Pancreas (tissue), 10 donors: Measurements from ENCODE around the gene RHBDD1. TPM values are rescaled to one million over a fixed set of nuclear protein-coding genes. Genes with fewer than 3 reads are reported as not detected.
A peak's percentile ranks its signal among the peaks of the same experiment; 100 is the strongest.

ENCODE experiments used
- ATAC-seq, 4 donors: fragments of 200-7000 bp; cut with Tn5 transposase; one replicate each; pipeline versions ENCODE4 v1.8.0 to v1.9.1; 2020; ENCODE audit warnings: mild to moderate bottlenecking in 4 of 4, moderate library complexity in 4 of 4
- DNase-seq, 6 donors: peaks; one replicate each; pipeline ENCODE4 v3.0.0-alpha.2; 2020
- FAIRE-seq: peaks from 2 replicates; lab custom pipeline; 2012; peaks lifted over from hg19 to GRCh38; lab: Jason Lieb, UNC
- H3K27ac ChIP-seq, 4 donors: fragments of 200-600 bp; sonication (generic); 1 replicate in 3 of 4; 2 replicates in 1 of 4; pipeline versions ENCODE4 v1.5.0 to v1.8.0; 2020
- H3K27me3 ChIP-seq, 4 donors: fragments of 200-600 bp; one replicate each; pipeline ENCODE4 v1.8.0; 2021
- H3K36me3 ChIP-seq, 3 donors: fragments of 200-600 bp; sonication (generic) in 1 of 3; one replicate each; pipeline versions ENCODE4 v1.5.0 to v1.8.0; 2020 to 2021
- H3K4me1 ChIP-seq, 3 donors: fragments of 200-600 bp; one replicate each; pipeline ENCODE4 v1.8.0; 2021
- H3K4me3 ChIP-seq, 4 donors: fragments of 200-600 bp; sonication (generic) in 2 of 4; one replicate each; pipeline versions ENCODE4 v1.5.0 to v1.8.0; 2020 to 2021
- H3K9me3 ChIP-seq, 4 donors: fragments of 200-600 bp; one replicate each; pipeline ENCODE4 v1.8.0; 2021
- WGBS, 2 donors: extraction: QIAGEN DNeasy Blood & Tissue Kit; methylation state at CpG; one replicate each; pipeline ENCODE4 v1.1.7; 2013; 5-methylcytosine and 5-hydroxymethylcytosine counted together
- intact Hi-C, 3 donors: fragments of 100-400 bp; cut with DNase I; formaldehyde crosslinking; loops; one replicate each; pipeline versions ENCODE4 v1.11.1 to v1.14.2; 2022
- polyA plus RNA-seq, 2 donors: library from polyadenylated mRNA; stranded (reverse); fragments of 200-250 nt; gene quantifications; one replicate each; pipeline ENCODE4 v1.2.3, GENCODE V29; 2013
- total RNA-seq, 6 donors: library from RNA; stranded (reverse); fragmentation: NEBNext Ultra II Directional in 4 of 6; extraction: Animal tissue kit (Norgen Biotek cat#: 25700) in 4 of 6; gene quantifications; one replicate each; pipeline versions ENCODE4 v1.2.1 to v1.2.4, GENCODE V29; 2021 to 2023
- TF ChIP-seq, protein P1 (sequence below), 4 donors: fragments of 200-600 bp; sonication (generic) in 3 of 4; IDR thresholded peaks; one replicate each; pipeline versions ENCODE4 v1.5.0 to v1.8.0; 2021; ENCODE audit warnings: antibody characterized with exemption in 4 of 4
- donor health status: healthy with polysubstance abuse.
- donor health status: DM: no; HTN: no; CAD: no; lungs with moderate emphysema.
- donor health status: DM: no; HTN: no; CAD: no.
- donor health status: control.
- donor health status: control.
- donor health status: Bipolar disorder and iron deficiency.
- donor health status: DM: yes; HTN: yes; CAD: no.
- donor health status: DM: no; HTN: no; CAD: no.
- donor health status: DM: no; HTN: no; CAD: no.
- donor health status: DM: yes; HTN: yes; CAD: no.

RHBDD1 gene
- total and polyA plus RNA-seq, 8 donors = 3.5 to 28.9 (median 20.1) TPM

DNA sequence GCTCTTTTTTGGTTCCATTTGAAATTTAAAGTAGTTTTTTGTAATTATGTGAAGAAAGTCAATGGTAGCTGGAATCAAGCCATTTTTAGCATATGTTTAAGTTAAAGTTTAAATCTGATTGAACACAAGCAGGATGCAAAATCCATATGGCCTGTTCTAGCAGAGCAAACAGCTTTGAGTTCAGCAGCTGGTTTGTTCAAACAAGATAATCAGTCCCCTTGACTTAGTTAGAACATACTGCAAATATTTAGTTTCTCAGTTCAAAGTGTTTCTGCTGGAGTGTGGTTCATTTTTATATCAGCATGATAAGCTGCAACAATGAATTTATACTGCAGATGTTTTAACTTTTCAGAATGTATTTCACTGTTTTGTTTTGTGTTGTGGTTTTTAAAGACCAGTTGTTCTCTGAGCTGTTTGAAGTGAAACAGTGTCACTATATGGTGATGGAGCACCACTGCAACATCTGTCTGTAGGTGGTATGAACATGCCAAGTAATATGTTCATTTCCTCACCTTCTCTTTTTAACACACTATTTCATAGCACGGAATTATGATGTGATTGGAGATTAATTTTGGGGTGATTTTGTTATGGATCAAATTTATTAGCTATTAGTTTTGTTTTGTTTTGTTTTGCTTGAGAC is 202.8 kb downstream of the RHBDD1 start:
- intact Hi-C loops = loop anchor here in 1 of 3 donors (10.0 kb wide), 1 partner anchor 66 kb away; no protein-coding TSS in a partner anchor
- peak; percentile 77 to 97 (median 94) for ATAC-seq

DNA sequence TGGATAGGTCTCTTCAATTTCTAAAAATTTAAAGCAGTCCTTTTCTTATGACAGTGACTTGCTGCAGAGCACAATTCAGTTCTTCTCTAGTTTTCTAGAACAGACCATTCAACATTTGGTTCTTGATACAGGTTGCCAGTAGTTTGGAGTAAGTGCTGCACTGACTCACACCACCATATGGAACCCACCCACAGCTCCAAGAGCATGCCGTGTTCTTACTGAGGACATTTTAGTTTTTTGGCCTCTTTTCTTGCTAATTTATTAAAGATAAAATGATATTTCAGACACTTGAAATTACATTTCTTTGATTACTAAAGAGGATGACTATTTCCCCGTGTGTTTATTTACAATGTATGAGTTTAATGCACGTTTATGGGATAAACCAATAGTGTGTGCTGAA is 208.1 kb downstream of the RHBDD1 start:
- Histone ChIP-seq H3K27me3 (no peaks in the 10 kb centered on the region), H3K4me3 (no peak overlapping the region), H3K36me3 (no peaks in the 10 kb centered on the region), H3K9me3 (no peaks in the 10 kb centered on the region), H3K4me1 (peaks cover 0 to 13% (median 0%) of the 10 kb centered on the region in 3 donors), H3K27ac (no peak overlapping the region)
- TF ChIP-seq, protein P1, sequence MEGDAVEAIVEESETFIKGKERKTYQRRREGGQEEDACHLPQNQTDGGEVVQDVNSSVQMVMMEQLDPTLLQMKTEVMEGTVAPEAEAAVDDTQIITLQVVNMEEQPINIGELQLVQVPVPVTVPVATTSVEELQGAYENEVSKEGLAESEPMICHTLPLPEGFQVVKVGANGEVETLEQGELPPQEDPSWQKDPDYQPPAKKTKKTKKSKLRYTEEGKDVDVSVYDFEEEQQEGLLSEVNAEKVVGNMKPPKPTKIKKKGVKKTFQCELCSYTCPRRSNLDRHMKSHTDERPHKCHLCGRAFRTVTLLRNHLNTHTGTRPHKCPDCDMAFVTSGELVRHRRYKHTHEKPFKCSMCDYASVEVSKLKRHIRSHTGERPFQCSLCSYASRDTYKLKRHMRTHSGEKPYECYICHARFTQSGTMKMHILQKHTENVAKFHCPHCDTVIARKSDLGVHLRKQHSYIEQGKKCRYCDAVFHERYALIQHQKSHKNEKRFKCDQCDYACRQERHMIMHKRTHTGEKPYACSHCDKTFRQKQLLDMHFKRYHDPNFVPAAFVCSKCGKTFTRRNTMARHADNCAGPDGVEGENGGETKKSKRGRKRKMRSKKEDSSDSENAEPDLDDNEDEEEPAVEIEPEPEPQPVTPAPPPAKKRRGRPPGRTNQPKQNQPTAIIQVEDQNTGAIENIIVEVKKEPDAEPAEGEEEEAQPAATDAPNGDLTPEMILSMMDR (IDR thresholded peaks at IDR 0.05) = no peak
- intact Hi-C loops = no loop called here
- FAIRE-seq (no peak), ATAC-seq (no peak), DNase-seq (no peak)
- 85 to 87% methylated on average over 3 of the region's 3 CpGs for WGBS, 2 donors

More for the DNA sequence above, 202.8 kb downstream of the RHBDD1 start:
- Histone ChIP-seq H3K4me3 (no peak overlapping the region), H3K4me1 (peaks cover 0 to 14% (median 4%) of the 10 kb centered on the region in 3 donors), H3K36me3 (no peaks in the 10 kb centered on the region), H3K27me3 (no peaks in the 10 kb centered on the region), H3K27ac (peak overlapping the region in 1 of 4 donors; percentile 10), H3K9me3 (no peaks in the 10 kb centered on the region)
- TF ChIP-seq, protein P1 (IDR thresholded peaks at IDR 0.05) = no peak
- FAIRE-seq (no peak), DNase-seq (peak in 1 of 6 donors; percentile 21)
- 16% methylated on average over 1 of the region's 1 CpG for WGBS, 2 donors

Other genes starting within 250 kb of the RHBDD1 start
- 10 to 100 TPM in 1 of 6 donors, 1 to 10 TPM in 5; 4.4 to 12.7 (median 5.9) TPM for gene IRS1, start 36.2 kb upstream of the RHBDD1 start, total RNA-seq
- 1 to 10 TPM; 3.2 to 4.0 TPM for gene IRS1, start 36.2 kb upstream of the RHBDD1 start, polyA plus RNA-seq